ENCODE results near the gene PTPRA. TPM values are rescaled to one million over a fixed set of nuclear protein-coding genes. Genes with fewer than 3 reads are reported as not detected.

Gene PTPRA
- total and polyA plus RNA-seq, 9 of the 15 experiments (the other 6 are each of a cell fraction or from before 2014, with no cell fraction given): 3.4 to 80.5 (median 28.0) TPM

DNA sequence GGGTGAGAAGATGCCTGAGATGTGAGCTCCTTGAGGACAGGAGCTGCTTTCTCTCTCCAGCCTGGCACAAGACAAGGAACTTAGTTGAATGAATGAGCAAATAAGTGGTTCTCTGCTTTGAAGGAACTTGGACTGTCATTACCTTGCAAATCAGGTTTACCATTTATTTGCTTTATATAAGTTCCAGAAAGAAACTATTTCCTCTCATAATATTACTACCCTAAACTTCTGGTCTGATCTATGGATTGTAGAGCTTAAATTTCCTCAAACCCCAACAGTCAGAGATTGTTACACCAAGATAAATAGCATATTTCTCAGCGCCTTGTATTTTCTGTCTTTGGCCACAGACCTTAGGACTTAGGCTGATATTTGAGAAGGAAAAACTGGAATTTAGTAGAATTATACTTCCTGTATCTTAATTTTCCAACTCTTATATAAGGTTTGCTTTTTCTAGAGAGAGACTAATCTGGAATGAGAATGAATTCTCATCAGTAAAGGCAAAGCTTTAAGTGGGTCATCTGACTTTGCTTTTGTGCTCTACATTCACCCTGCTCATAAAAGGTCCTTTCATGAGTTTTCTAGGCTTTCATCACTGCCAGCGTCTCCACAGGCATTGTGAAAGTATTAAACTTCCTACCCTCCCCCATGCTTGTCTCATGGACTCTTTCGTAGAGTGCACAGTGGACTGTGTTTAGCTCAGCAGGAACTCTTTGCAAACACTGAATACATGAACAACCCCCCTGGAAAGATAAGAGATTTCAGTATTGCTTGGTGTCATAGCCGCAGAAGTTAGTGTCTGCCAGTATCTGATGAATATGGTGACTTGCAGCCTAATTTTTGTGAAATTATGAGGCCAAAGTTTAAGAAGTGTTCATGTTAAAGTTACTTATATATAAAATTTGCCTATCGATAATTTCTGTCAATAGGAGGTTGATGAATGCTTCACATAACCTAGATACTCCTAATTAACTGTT is 74.0 kb downstream of the PTPRA start (continued):
- TF ChIP-seq, protein P1, sequence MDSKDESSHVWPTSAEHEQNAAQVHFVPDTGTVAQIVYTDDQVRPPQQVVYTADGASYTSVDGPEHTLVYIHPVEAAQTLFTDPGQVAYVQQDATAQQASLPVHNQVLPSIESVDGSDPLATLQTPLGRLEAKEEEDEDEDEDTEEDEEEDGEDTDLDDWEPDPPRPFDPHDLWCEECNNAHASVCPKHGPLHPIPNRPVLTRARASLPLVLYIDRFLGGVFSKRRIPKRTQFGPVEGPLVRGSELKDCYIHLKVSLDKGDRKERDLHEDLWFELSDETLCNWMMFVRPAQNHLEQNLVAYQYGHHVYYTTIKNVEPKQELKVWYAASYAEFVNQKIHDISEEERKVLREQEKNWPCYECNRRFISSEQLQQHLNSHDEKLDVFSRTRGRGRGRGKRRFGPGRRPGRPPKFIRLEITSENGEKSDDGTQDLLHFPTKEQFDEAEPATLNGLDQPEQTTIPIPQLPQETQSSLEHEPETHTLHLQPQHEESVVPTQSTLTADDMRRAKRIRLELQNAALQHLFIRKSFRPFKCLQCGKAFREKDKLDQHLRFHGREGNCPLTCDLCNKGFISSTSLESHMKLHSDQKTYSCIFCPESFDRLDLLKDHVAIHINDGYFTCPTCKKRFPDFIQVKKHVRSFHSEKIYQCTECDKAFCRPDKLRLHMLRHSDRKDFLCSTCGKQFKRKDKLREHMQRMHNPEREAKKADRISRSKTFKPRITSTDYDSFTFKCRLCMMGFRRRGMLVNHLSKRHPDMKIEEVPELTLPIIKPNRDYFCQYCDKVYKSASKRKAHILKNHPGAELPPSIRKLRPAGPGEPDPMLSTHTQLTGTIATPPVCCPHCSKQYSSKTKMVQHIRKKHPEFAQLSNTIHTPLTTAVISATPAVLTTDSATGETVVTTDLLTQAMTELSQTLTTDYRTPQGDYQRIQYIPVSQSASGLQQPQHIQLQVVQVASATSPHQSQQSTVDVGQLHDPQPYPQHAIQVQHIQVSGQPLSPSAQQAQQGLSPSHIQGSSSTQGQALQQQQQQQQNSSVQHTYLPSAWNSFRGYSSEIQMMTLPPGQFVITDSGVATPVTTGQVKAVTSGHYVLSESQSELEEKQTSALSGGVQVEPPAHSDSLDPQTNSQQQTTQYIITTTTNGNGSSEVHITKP (IDR thresholded peaks at IDR 0.05; ENCODE audit: partially characterized antibody): no peak
- TF ChIP-seq SLC30A9 (CRISPR knock-in tag; IDR thresholded peaks at IDR 0.05) (no peak), ARHGAP35 (IDR thresholded peaks at IDR 0.05; ENCODE audit: partially characterized antibody) (no peak), SP2 (IDR thresholded peaks at IDR 0.05; ENCODE audit: extremely low read depth, low read depth, low read length, poor library complexity, severe bottlenecking) (no peak), ZNF175 (CRISPR knock-in tag; IDR thresholded peaks at IDR 0.05; ENCODE audit: low read depth) (no peak), ZNF79 (CRISPR knock-in tag; IDR thresholded peaks at IDR 0.05; ENCODE audit: low read depth) (no peak), ZNF347 (CRISPR knock-in tag; IDR thresholded peaks at IDR 0.05; ENCODE audit: low read depth) (no peak), GABPB2 (CRISPR knock-in tag; conservative IDR thresholded peaks at IDR 0.05) (no peak), FOXJ2 (tag; IDR thresholded peaks at IDR 0.05) (0 out of 2 replicates have a peak, but pooled peaks have one; percentile 25), TBP (optimal IDR thresholded peaks at IDR 0.05; ENCODE audit: low read depth, low read length) (peak; percentile 45), E4F1 (CRISPR knock-in tag; IDR thresholded peaks at IDR 0.05; ENCODE audit: borderline replicate concordance) (no peak), CAMTA2 (CRISPR knock-in tag; conservative IDR thresholded peaks at IDR 0.05) (no peak)
- TF ChIP-seq, protein P2, sequence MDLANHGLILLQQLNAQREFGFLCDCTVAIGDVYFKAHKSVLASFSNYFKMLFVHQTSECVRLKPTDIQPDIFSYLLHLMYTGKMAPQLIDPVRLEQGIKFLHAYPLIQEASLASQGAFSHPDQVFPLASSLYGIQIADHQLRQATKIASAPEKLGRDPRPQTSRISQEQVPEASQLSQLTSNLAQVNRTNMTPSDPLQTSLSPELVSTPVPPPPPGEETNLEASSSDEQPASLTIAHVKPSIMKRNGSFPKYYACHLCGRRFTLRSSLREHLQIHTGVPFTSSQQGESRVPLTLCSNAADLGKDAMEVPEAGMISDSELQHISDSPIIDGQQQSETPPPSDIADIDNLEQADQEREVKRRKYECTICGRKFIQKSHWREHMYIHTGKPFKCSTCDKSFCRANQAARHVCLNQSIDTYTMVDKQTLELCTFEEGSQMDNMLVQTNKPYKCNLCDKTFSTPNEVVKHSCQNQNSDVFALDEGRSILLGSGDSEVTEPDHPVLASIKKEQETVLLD (IDR thresholded peaks at IDR 0.05): no peak
- TF ChIP-seq, protein P3, sequence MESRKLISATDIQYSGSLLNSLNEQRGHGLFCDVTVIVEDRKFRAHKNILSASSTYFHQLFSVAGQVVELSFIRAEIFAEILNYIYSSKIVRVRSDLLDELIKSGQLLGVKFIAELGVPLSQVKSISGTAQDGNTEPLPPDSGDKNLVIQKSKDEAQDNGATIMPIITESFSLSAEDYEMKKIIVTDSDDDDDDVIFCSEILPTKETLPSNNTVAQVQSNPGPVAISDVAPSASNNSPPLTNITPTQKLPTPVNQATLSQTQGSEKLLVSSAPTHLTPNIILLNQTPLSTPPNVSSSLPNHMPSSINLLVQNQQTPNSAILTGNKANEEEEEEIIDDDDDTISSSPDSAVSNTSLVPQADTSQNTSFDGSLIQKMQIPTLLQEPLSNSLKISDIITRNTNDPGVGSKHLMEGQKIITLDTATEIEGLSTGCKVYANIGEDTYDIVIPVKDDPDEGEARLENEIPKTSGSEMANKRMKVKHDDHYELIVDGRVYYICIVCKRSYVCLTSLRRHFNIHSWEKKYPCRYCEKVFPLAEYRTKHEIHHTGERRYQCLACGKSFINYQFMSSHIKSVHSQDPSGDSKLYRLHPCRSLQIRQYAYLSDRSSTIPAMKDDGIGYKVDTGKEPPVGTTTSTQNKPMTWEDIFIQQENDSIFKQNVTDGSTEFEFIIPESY (CRISPR knock-in tag; IDR thresholded peaks at IDR 0.05): no peak
- TF ChIP-seq, protein P4, sequence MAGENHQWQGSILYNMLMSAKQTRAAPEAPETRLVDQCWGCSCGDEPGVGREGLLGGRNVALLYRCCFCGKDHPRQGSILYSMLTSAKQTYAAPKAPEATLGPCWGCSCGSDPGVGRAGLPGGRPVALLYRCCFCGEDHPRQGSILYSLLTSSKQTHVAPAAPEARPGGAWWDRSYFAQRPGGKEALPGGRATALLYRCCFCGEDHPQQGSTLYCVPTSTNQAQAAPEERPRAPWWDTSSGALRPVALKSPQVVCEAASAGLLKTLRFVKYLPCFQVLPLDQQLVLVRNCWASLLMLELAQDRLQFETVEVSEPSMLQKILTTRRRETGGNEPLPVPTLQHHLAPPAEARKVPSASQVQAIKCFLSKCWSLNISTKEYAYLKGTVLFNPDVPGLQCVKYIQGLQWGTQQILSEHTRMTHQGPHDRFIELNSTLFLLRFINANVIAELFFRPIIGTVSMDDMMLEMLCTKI (IDR thresholded peaks at IDR 0.05; ENCODE audit: partially characterized antibody): no peak

Measured in K562 (cell line).